Liver (tissue), 9 donors: ENCODE measurements around the gene ZNF654. TPM values are rescaled to one million over a fixed set of nuclear protein-coding genes. Genes with fewer than 3 reads are reported as not detected.

Experiments used
- DNase-seq: peaks from one replicate; pipeline ENCODE4 v3.0.0-alpha.2; 2017; ENCODE audit warnings: low spot score
- H3K27ac ChIP-seq, 2 donors: one replicate each; pipeline ENCODE4 v1.7.0; 2013; ENCODE audit warnings: inconsistent platforms in 2 of 2, low read length in 2 of 2, control low read depth in 1 of 2, low read depth in 1 of 2, mild to moderate bottlenecking in 1 of 2
- H3K27me3 ChIP-seq, 4 donors: one replicate each; pipeline versions ENCODE4 v1.6.1 to v1.7.0; 2013; ENCODE audit warnings: low read length in 3 of 4, inconsistent platforms in 1 of 4, mild to moderate bottlenecking in 1 of 4, moderate library complexity in 1 of 4; ENCODE audit not compliant: control insufficient read depth in 4 of 4, insufficient read depth in 4 of 4
- H3K36me3 ChIP-seq, 4 donors: one replicate each; pipeline versions ENCODE4 v1.6.1 to v1.7.0; 2013; ENCODE audit warnings: low read length in 3 of 4, mild to moderate bottlenecking in 3 of 4, low read depth in 1 of 4, moderate library complexity in 1 of 4; ENCODE audit not compliant: control insufficient read depth in 4 of 4, insufficient read depth in 3 of 4
- H3K4me1 ChIP-seq, 4 donors: one replicate each; pipeline versions ENCODE4 v1.6.1 to v1.7.0; 2013; ENCODE audit warnings: low read length in 3 of 4, mild to moderate bottlenecking in 3 of 4, moderate library complexity in 1 of 4; ENCODE audit not compliant: control insufficient read depth in 4 of 4, insufficient read depth in 4 of 4
- H3K4me3 ChIP-seq, 3 donors: one replicate each; pipeline versions ENCODE4 v1.6.1 to v1.7.0; 2013; ENCODE audit warnings: low read length in 3 of 3, control low read depth in 1 of 3, low read depth in 1 of 3, mild to moderate bottlenecking in 1 of 3
- H3K9ac ChIP-seq, 2 donors: one replicate each; pipeline ENCODE4 v1.7.0; 2013; ENCODE audit warnings: low read length in 2 of 2, mild to moderate bottlenecking in 2 of 2, moderate library complexity in 2 of 2, control low read depth in 1 of 2, low read depth in 1 of 2
- H3K9me3 ChIP-seq, 4 donors: one replicate each; pipeline versions ENCODE4 v1.6.1 to v1.7.0; 2013; ENCODE audit warnings: low read length in 3 of 4; ENCODE audit not compliant: control insufficient read depth in 4 of 4
- ATF3 ChIP-seq: IDR thresholded peaks from 2 replicates; pipeline ENCODE4 v1.6.1; 2016; ENCODE audit warnings: antibody characterized with exemption
- CTCF ChIP-seq: fragments of 150-350 bp; IDR thresholded peaks from 2 replicates; pipeline ENCODE4 v1.5.1; 2017; ENCODE audit warnings: improper control_type of control experiment, low read depth, low read length; ENCODE audit not compliant: missing input control
- EGR1 ChIP-seq, 2 donors: IDR thresholded peaks; 2 replicates each; pipeline ENCODE4 v1.6.1; 2016 to 2018; ENCODE audit warnings: antibody characterized with exemption in 2 of 2, low read depth in 2 of 2
- FOXA1 ChIP-seq: IDR thresholded peaks from 2 replicates; pipeline ENCODE4 v1.6.1; 2016; ENCODE audit warnings: antibody characterized with exemption
- FOXA2 ChIP-seq: IDR thresholded peaks from 2 replicates; pipeline ENCODE4 v1.6.1; 2016; ENCODE audit warnings: antibody characterized with exemption
- GABPA ChIP-seq, 2 donors: IDR thresholded peaks in 1 of 2; conservative IDR thresholded peaks in 1 of 2; 2 replicates each; pipeline ENCODE4 v1.6.1; 2016; ENCODE audit warnings: antibody characterized with exemption in 2 of 2, mild to moderate bottlenecking in 1 of 2, moderate library complexity in 1 of 2
- JUND ChIP-seq, 2 donors: IDR thresholded peaks; 2 replicates each; pipeline ENCODE4 v1.6.1; 2016; ENCODE audit warnings: antibody characterized with exemption in 2 of 2
- MAX ChIP-seq: IDR thresholded peaks from 2 replicates; pipeline ENCODE4 v1.6.1; 2016; ENCODE audit warnings: antibody characterized with exemption
- RAD21 ChIP-seq, 2 donors: IDR thresholded peaks; 2 replicates each; pipeline ENCODE4 v1.6.1; 2016; ENCODE audit warnings: antibody characterized with exemption in 2 of 2, mild to moderate bottlenecking in 2 of 2
- REST ChIP-seq: IDR thresholded peaks from 2 replicates; pipeline ENCODE4 v1.6.1; 2016; ENCODE audit warnings: antibody characterized with exemption, mild to moderate bottlenecking
- RXRA ChIP-seq, 2 donors: IDR thresholded peaks; 2 replicates each; pipeline ENCODE4 v1.6.1; 2017 to 2018; ENCODE audit warnings: antibody characterized with exemption in 2 of 2, mild to moderate bottlenecking in 1 of 2
- ZBTB33 ChIP-seq: IDR thresholded peaks from 2 replicates; pipeline ENCODE4 v1.6.1; 2016; ENCODE audit warnings: antibody characterized with exemption
- WGBS: extraction: QIAGEN DNeasy Blood & Tissue Kit; methylation state at CpG from one replicate; pipeline ENCODE4 v1.1.7; 2013; 5-methylcytosine and 5-hydroxymethylcytosine counted together
- polyA plus RNA-seq, 2 donors: library from polyadenylated mRNA; stranded (reverse) in 1 of 2; unstranded in 1 of 2; fragments of 200-250 nt in 1 of 2; fragments of >200 nt in 1 of 2; fragmentation: Nextera tagmentation in 1 of 2; extraction: Ambion mirVana in 1 of 2; gene quantifications; one replicate each; pipeline versions ENCODE4 v1.2.1 to v1.2.3, GENCODE V29; 2013 to 2015
- total RNA-seq, 2 donors: library from RNA; depleted of rRNA; stranded (reverse); fragments of >200 nt; gene quantifications; one replicate each; pipeline ENCODE4 v1.2.3, GENCODE V29; 2014
- donor health status: healthy.
- donor health status: healthy.
- donor health status: healthy.
- donor health status: healthy.
- donor health status: healthy.

The ZNF654 gene
- total and polyA plus RNA-seq, 4 donors = 2.2 to 10.1 (median 5.4) TPM

GRCh38 chr3:88141458-88142083, 82.5 kb downstream of the ZNF654 start:
- H3K36me3 ChIP-seq = peaks cover 1 to 20% (median 14%) of the 10 kb centered on the region in 4 donors
- WGBS = 79% methylated on average over 4 of the region's 4 CpGs

More at GRCh38 chr3:88141458-88142083, 82.5 kb downstream of the ZNF654 start:
- TF ChIP-seq ATF3 = no peak
- no peak for TF ChIP-seq RXRA (IDR thresholded peaks at IDR 0.05)
- TF ChIP-seq REST = no peak
- no peak for TF ChIP-seq ZBTB33
- no peak for TF ChIP-seq EGR1 (IDR thresholded peaks at IDR 0.05; ENCODE audit: low read depth in 2 of 2)
- no peak for TF ChIP-seq MAX
- no peak for TF ChIP-seq JUND (IDR thresholded peaks at IDR 0.05)
- TF ChIP-seq FOXA2 = no peak
- no peak for TF ChIP-seq CTCF
- no peak for TF ChIP-seq RAD21 (IDR thresholded peaks at IDR 0.05)
- TF ChIP-seq FOXA1 = no peak
- TF ChIP-seq GABPA (IDR thresholded peaks at IDR 0.05 in 1 of 2, conservative IDR thresholded peaks at IDR 0.05 in 1 of 2) = no peak
- no peak overlapping the region for H3K27ac ChIP-seq
- no peak overlapping the region for H3K9ac ChIP-seq
- no peaks in the 10 kb centered on the region for H3K9me3 ChIP-seq
- DNase-seq = no peak
- no peaks in the 10 kb centered on the region for H3K4me1 ChIP-seq
- H3K27me3 ChIP-seq = no peaks in the 10 kb centered on the region
- H3K4me3 ChIP-seq = no peak overlapping the region
